Fibroblast of mammary gland (primary cell): Measurements from ENCODE around the gene RAD51C.
"Not testable (repeated sequence)": the region's sequence is repeated elsewhere in the genome, so short reads cannot be mapped to it uniquely, and the experiment has no call there.

ENCODE experiments used
- DNase-seq: peaks from one replicate; pipeline ENCODE4 v3.0.0-alpha.2; 2010; ENCODE audit warnings: low read depth
- H3K4me3 ChIP-seq: 2 replicates; pipeline ENCODE4 v1.5.1; 2011; ENCODE audit warnings: low read depth, mild to moderate bottlenecking, low read length, moderate library complexity; ENCODE audit not compliant: control insufficient read depth
- CTCF ChIP-seq: conservative IDR thresholded peaks from 2 replicates; pipeline ENCODE4 v1.5.1; 2011; ENCODE audit warnings: low read depth, low read length, inconsistent platforms; ENCODE audit not compliant: control insufficient read depth, insufficient read depth

RAD51C gene

DNA sequence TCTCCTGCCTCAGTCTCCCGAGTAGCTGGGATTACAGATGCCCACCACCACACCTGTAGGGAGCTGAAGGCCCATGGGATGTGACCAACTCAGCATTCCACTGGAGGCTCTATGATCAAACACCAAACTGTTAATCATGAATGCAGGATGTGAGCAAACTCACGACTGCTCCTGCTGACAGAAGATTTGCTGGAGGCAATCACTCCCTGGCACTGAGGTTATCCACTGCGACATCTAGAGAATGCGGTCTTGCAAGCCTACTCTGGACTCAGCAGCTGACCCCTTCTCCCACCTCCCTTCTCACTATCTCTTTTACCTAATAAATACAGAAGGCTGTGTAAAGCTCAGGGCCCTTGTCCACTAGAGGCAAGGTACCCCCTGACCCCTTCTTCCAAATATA lies 5.4 kb upstream of the RAD51C start:
- no peak for DNase-seq
- TF ChIP-seq CTCF = no peak

DNA sequence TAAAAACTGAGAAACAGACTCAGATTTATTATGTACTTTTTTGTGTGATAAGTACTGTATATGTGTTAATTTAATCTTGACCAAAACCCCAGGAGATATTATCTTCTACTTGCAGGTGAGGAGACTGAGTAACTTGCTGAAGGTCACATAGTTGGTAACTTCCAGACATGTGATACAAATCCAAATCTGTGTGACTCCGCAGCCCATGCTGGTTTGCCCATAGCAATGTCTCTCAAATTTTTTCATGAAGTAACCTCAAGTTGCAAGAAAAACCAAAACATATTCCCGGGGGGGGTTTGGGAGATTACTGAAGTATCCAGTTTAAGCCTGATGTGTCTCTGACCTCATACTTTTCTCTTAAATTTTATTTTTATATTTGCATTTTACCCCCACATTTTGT lies 3.9 kb upstream of the RAD51C start:
- H3K4me3 ChIP-seq = no peak overlapping the region
- no peak for DNase-seq
- no peak for TF ChIP-seq CTCF

More for the DNA sequence above, 5.4 kb upstream of the RAD51C start:
- no peak overlapping the region for H3K4me3 ChIP-seq

DNA sequence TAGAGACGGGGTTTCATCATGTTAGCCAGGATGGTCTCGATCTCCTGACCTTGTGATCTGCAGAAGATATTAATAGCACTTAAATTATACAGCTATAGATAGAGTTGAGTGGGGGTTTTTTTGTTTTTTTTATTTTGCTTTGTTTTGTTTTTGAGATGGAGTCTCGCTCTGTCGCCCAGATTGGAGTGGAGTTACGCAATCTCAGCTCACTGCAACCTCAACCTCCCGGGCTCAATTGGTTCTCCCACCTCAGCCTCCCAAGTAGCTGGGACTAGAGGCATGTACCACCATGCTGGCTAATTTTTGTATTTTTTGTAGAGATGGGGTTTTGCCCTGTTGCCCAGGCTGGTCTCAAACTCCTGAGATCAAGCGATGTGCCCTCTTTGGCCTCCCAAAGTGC lies 2.4 kb upstream of the RAD51C start:
- not testable (repeated sequence) for H3K4me3 ChIP-seq, DNase-seq

DNA sequence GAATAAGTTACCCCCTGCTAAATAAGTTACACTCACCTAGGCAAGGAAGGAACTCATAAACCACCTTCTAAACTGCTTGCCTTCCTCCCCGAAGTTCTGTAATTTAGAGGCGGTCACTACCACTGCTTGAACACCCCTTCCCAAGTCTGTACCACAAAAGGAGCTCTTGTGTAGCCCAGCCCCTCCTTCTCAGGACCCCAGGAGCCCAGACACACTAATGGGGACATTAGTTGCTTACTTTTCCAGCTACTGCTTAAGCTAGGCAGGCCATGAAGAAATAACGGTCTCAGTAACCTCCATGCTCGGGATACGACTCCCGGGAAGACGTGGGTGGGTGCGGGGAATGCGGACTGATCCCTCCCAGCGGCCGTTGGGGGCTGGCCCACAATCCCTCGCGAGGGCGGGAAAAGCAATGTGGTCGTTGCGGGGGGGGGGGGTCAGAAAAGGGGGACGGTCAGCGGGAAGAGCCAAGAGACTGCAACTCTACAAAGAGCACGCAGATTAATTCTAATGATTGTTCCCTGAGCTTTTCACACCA lies 632 bp upstream of the RAD51C start, which contains the start of gene TEX14:
TSS of gene TEX14 (minus strand) at position 345 of the 538 bp plus-strand sequence. CDS start 40,044 bp downstream, outside the sequence.
- peak within 1 kb of the TSS; percentile 84 for H3K4me3 ChIP-seq
- TF ChIP-seq CTCF = no peak
- no peak for DNase-seq

- peak; percentile 9 for DNase-seq
- no peak for TF ChIP-seq CTCF
- peak overlapping the region; percentile 84 for H3K4me3 ChIP-seq
These were observed 806 bp downstream of the RAD51C start for GRCh38 chr17:58693208-58693607.

DNA sequence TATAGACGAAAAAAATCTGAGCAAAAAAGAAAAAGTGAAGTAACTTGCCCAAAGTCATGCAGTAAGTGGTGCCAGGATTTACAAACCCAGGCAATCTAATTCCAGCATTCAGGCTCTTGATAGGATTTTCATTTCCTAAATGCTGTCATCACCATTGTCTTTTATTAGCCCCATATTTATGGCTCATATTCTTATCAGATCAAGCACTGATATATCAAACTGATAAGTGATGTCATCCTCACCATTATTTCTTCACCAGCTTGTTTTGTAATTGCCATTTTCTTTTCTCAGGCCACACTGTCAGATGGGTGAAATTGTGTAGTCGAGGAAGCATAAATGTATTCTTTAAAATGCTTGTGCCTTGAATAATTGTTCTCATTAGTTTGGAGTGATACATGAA lies 1.3 kb downstream of the RAD51C start:
- TF ChIP-seq CTCF = no peak
- DNase-seq = no peak

DNA sequence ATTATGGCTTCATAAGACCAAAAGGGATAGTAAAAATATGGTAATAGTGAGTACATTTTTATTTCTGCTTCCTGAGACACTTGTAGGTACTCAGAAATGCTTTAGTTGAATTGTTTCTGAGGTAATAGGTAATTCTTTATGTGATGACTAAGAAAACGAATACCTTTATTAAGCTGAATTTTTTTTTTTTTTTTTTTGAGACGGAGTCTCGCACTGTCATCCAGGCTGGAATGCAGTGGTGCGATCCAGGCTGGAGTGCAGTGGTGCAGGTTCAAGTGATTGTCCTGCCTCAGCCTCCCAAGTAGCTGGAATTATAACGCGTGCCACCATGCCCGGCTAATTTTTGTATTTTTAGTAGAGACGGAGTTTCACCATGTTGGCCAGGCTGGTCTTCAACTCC lies 1.9 kb downstream of the RAD51C start:
- no peak for TF ChIP-seq CTCF
- H3K4me3 ChIP-seq = no peak overlapping the region
- DNase-seq = no peak

More for the DNA sequence above, 1.3 kb downstream of the RAD51C start:
- H3K4me3 ChIP-seq = peak overlapping the region; percentile 84
